NCI-H1436 (cell line): ENCODE results near the gene IFIT1B.
"Not testable (repeated sequence)": the region's sequence is repeated elsewhere in the genome, so short reads cannot be mapped to it uniquely, and the experiment has no call there.

Experiments
- DNase-seq: peaks from one replicate; lab custom pipeline; 2025; lab: John Stamatoyannopoulos, UW

Gene IFIT1B

DNA sequence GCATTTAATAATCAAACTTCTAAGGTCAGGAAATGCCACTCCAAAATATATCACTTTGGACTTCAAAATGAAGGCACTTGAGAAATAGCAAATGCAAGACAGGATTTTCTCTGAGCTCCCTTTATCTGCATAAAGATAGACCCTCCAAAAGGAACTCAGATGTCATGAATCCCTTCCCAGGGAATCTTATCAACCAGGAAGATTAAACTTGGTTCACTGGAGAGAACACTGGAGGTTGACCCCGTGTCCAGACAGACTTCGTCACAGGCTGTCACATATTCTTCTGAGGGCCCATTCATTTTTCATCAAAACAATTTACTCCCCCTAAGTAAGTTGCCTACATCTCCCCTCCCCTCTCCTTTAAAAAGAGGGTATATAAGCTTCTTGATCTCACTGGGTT is 28.9 kb upstream of the IFIT1B start:
- no peak for DNase-seq

DNA sequence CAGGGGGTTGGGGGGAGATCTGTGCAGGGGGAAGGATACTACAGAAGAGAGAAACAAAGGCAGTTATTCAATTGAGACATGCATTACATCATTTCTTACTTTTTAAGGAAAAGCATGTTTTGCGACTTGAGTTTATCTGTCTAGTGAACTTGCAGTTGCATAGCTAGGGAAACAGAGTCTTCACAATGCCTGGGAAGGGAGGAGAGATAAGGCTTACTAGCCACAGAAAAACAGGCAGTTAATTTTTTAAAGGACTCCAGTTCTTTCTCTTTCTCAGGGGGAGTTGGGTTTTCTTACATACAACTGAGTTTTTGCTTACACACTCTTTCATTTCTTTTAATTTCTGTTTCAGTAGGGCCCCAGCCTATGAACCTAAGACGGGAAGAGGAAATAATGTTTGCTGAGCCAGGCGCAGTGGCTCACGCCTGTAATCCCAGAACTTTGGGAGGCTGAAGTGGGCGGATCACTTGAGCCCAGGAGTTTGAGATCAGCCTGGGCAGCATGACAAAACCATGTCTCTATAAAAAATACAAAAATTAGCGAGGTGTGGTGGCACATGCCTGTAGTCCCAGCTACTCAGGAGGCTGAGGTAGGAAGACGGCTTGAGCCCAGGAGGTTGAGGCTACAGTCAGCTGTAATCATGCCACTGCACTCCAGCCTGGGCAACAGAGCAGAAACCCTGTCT is 27.1 kb upstream of the IFIT1B start:
- DNase-seq = not testable (repeated sequence)

DNA sequence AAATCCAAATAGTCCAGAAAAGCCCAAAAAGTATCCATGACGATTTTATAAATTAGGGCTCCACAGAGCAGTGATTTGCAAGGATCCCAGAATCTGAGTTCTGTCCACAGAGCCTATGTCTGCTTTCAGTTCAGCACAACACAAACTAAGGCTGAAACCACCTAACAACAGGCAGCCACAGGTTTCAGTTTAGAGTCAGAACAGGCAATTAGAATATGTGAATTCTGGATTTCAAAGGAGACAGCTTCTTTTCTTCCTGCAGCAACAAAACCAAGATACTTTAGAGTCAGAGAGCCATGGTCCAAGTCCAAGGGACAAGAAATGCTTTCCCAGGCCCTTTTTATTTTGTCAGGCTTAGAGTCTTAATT is 26.5 kb upstream of the IFIT1B start:
- DNase-seq = no peak

DNA sequence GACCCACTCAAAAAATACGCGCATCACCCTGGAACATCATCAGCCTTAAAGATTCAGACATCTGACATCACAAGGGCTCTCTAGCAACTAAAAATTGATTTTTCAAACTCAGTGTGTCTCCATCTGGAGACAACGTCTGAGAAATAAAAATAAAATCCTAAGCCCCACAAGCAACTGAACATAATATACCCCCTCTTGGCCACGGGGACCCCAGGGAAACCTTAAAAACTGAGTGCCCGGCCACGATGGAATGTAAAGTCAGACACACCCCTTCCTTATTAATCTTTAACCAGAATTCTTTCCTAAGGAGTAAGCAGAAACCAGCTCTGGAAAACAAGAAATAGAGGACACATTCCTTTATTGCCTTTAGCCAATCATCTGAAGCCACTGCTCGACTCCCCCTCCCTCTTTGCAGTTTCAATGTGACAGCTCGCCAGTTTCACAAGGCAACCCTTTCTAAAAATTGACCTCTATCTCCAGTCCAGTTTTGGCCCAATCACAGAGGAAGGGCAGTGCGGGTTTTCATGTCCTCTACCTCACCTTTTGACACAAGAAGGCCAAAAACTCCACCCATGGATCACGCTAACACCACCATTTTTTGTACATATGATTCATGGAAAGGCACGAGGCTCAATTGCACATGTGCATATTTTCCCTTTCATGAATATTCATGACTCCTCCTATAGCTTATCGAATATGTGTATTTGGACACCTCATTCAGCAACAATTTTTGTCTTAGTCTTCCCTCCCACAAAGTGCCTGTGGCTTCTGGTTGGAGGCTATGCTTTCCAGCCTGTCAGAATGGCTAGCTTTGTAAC is 25.9 kb upstream of the IFIT1B start:
- DNase-seq = no peak

DNA sequence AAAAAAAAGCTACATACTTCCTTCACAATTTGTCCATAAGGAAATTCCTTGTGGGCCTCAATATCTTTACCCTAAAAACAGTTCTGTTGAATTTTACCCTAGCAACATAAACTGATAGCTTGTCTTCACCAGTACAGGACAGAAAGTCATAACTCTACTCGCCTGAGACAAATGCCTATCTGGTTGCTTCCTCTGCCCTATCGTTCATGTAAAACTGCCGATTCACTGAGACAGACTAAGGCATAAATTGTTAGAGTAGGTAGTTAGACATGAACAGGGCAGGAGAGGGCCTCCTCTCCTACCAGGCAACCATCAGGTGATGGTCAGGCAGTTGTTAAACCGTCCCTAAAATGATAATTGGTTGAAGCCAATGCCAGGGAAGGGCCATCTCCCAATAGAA is 25.1 kb upstream of the IFIT1B start:
- DNase-seq = no peak

DNA sequence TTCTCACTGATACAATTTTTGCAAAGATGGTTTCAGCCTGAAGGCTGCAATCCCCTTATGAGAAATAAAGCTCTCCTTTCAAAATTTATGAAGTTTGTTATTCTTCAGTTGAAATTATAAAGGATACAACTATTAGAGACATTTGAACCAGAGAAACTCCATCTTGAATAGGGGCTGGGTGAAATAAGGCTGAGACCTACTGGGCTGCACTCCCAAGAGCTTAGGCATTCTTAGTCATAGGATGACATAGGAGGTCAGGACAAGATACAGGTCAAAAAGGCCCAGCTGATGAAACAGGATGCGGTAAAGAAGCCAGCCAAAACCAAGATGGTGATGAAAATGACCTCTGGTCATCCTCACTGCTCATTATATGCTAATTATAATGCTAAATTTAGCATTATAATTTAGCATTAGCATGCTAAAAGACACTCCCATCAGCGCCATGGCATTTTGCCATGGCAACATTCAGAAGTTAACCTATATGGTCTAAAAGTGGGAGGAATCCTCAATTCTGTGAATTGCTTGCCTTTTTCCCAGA is 22.4 kb upstream of the IFIT1B start:
- no peak for DNase-seq

DNA sequence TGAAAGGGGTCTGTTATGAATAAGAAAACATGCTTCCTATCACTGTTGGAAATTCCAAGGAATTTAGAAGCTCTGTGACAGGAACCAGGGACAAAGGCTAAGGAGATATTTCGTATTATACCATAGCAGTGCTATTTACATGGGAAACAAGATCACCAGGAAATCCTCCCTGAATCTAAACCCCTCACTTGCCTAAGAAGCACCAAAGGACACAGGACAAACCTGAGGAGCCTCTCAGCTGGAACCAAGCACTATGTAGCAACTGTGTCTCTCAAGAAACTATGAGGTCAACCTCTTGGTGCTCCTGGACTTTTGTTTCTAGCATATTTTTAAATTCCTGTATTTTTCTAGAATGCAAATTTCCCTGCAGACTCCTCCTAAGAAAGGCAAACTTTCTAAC is 20.8 kb upstream of the IFIT1B start:
- no peak for DNase-seq

DNA sequence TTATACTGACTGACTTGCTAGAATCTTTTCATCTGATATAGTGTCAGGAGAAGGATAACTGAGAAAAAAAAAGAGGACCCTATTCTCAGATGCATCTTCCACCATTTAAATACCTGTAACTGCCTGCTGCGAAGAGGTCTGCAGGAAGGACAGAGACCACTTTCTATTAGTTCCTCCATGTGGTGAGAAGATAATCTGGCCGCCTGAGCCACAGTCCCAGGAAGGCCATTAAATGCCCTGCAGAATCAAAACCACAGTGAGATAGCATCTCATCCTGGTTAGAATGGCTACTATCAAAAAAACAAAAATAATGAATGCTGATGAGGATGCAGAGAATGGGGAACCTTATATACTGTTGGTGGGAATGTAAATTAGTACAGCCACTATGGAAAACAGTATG is 19.9 kb upstream of the IFIT1B start:
- DNase-seq = no peak

DNA sequence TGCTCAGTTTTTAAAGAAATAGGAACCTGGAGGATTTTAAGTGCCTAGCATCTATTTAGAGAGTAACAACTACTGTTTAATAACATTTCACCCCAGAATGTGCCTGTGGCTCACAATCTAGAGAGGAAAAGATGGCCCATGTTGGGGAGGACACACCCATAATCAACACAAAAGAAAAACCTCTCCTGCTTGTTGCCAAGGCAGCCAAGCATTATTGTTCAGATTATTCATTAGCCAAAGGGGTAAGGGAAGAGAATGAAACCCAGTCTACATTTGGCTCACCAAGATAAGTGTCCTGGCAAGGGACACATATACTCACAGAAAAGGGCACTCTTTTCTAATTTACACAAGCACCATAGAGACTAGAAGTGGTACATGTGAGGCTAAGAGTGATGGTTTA is 17.7 kb upstream of the IFIT1B start:
- peak; percentile 5 for DNase-seq

DNA sequence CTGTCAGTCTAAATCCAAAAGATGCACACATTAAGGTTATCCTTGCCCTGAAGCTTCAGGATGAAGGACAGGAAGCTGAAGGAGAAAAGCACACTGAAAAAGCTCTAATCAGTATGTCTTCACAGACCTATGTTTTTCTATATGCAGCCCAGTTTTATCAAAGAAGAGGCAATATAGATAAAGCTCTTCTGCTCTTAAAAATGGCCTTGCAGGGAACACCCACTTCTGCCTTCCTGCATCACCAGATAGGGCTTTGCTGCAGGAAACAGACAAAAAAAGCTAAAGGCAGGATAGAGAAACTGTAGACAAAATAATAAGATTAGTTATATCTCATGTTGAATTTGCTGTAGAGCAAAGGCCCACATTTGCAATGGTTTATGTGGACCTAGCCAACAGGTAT is 14.9 kb upstream of the IFIT1B start:
- DNase-seq = no peak

DNA sequence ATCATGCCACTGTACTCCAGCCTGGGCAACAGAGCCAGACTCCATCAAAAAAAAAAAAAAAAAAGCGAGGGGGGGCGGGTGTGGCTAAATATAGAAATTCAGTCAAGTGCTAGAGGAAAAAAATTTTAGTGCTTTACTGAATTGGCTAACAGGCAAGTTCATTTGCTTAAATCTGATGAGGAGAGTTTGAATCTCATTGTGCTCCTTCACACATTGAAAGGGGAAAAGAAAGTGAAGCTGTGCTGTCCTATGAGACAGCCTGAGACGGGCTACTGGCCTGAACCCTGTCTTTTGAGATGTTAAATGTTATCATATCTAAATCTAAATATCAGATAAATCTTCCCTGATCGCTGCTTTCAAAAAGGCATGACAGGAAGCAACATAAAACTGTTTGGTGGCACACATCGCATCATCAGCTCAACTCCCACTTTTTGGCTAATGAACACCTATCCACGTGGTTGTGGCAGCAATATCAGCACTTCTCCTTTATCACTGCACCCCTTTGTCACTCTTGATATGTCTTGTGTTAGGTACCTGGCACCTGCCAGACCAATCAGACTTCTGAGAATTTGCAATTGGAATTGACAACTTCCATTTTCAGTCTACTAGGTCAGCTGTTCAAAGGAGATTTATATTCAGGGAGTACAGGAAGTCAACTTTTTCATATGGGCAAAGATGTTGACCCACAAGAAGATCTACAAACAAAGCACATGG is 14.0 kb upstream of the IFIT1B start:
- DNase-seq = no peak

DNA sequence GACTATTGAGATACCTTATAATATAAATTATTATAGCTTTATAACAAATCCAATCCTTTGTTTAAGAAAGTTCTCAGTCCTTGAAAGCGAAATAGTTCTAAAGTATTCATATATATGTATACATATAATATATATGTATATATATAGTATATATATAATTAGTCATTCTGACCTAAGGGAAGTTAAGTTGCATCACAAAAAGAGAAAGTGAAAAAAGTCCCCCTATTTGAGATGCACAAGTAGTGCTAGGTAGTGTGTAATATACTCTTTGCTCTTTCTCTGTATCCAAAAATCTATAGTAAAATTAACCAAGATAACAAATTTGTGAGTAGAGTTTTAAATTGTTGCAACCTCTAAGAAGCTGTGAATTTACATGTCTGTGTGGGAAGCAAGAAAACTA is 13.3 kb upstream of the IFIT1B start:
- no peak for DNase-seq

DNA sequence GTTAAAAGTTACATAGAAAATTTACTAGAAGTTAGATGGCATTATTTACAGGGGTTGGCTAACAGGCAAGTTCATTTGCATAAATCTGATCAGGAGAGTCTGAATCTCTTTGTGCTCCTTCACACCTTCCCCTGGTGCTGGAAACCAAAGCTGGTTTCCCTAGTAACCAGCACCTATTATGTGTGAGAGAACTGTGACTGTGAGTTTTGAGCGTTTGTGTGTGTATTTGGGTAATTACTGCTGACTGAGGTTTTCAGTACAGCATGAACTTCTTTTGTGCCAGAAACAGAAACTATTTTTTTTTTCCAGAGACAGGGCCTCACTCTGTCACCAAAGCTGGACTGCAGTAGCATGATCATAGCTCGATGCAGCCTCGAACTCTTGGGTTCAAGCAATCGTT is 10.3 kb upstream of the IFIT1B start:
- peak; percentile 57 for DNase-seq

DNA sequence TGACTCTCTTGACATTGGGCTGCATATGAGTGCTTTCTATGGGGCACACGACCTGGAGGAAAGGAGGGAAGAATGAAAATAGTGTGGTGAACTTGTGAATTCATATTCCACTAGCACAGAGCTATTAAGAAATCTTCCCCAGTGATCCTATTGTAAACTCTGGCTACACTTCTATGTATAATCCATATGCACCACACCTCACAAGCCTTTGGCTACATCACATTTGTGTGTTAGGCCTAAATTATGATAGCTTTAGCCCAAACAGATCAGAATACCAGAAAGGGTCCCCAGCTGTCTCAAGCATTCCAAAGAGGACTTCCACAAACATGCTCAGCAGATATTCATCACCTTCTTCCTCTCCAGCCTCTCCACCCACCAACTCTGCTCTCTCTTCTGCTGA is 9.7 kb upstream of the IFIT1B start:
- no peak for DNase-seq

DNA sequence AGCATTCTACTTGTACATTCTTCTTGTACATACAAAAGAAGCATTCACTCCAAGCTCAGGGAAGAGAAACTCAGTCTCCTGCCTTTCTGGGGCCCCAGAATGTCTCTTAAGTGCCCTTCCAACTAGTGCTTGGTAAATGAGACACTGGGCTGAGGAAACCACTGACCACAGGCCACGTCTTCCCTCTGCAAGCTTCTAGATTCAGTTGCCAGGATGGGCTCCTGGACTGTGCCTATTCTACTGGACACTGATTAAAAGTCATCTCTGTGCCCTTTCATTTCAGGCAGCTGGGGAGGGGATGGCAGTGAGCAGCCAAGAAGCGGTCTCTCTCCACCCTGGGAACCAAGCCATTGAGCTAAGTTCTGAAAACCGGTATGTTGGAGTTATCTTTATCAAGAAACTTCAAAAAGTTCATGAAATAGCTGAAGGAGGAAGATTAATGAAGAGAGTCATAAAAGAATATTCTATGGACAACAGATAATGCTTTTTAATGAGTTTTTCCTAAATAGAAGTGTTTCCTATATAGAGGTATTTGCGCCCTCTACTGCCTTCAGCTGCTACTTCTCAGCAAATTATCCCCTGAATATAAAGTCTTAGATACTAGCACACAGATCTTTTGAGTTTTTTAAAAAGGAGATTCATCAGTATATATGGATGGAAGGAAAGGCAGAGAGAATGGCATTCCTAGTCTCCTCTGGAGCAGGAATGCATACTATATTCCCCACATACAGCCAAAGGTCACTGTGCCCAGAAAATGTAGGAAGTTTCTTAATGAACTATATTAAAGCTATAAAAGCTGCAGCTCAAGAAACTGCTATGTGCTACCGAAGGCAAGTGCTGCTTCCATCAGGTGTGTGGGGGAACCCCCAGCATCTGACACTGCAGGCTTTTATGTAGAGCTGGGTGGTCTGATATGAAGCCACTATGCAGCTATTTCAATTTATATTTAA is 8.4 kb upstream of the IFIT1B start:
- no peak for DNase-seq

DNA sequence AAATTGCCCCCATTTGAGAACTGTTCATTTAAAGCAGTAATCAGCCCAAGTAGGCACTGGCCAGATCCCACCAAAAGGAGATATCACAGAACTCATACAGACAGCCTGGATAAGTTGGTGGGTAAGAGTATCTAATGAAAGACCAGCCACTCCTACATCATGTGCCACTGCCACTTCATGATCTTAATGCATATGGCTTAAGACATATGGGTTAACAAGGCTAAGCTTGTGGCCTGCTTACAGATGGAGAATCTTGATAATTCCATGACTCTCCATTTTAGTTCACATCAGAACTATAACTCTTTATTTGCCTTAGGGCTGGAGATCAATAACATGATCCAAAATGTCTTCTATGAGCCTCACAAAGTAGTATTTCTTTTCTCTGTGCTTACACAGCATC is 6.8 kb upstream of the IFIT1B start:
- DNase-seq = no peak

DNA sequence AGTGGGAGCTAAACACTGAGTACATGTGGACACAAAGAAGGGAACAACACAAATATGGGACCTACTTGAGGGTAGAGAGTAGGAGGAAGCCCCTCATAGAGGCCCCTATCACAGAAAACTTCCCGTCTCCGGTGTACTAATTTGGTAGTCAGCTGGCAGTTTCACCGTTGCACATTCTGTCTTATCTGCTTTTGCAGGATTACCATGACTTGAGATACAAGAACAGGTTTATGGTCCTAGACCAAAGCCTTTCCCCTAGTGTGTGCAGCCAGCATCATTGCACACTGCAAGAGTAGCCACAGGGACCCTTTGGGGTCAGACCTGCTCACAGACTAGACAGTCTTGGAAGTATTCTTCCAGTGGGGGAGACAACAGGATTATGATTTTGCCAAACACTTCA is 5.9 kb upstream of the IFIT1B start:
- DNase-seq = no peak

DNA sequence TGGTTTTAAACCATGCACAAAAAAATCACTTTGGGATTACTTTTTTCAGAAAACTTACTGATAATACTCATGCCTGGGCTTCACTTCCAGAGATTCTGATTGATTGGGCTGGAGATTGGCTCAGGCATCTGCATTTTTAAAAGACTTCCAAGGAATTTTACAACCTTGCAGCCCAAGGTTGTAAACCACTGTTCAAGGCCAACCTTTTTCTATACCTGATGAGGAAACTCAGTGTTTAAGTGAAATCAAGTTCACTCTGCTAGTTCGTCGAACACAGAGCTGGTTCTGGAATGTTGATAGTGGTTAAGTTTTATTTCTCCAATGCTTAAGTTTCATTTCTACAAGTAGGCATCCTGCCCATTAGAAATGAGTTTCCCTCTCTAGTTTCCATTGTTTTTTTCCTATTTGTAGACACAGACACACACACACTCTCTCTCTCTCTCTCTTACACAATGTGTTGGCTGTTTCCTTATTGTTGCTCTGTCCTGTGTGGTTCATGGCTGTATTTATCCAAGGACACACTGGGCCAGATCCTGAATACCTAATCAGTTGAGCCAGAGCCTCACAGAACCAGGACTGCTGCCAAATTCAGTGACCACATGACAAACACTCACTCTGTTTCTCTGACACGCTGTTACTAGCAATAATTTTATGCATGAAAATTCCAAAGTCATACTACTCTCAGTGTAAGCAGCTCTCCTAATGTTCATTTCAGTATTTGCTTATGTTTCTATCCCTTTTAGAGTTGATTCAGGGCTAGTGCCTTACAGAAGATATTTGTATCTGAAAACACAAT is 3.7 kb upstream of the IFIT1B start:
- DNase-seq = no peak

DNA sequence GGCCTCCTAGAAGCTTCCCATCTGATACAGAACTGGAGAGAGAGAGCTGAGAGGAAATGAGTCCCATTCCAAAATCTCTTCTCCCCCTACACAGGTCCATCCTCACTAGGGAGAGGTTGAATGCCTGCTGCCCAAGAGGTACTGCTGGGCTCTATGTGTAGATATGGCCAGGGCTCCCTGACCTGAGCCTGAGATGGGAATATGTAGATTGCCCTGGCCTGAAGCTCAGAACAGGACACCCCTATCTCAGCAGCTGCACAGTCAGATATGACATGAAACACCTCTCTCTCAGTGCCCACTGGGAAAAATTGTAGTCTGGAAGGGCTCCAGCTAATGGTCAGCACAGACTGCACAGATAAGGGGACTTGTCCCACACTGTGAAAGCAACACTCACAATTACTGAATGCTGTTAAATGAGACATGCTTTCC is 3.1 kb upstream of the IFIT1B start:
- DNase-seq = no peak

DNA sequence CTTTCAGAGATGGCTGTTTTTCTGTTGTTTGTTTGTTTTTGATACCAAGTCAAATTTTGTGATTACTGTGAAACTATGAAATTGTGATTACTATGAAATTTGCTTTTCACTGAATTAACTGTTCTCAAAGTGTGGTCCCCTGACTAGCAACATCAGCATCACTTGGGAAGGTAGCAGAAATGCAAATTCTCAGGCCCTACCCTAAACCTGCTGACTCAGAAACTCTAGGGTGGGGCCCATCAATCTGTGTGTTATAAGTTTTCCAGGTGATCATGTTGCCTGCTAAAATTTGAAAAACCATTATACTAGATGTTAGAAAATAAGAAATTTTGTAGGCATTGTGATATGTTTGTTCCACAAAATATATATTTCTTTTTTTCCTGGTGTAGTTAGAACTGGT is 1.2 kb downstream of the IFIT1B start:
- no peak for DNase-seq

DNA sequence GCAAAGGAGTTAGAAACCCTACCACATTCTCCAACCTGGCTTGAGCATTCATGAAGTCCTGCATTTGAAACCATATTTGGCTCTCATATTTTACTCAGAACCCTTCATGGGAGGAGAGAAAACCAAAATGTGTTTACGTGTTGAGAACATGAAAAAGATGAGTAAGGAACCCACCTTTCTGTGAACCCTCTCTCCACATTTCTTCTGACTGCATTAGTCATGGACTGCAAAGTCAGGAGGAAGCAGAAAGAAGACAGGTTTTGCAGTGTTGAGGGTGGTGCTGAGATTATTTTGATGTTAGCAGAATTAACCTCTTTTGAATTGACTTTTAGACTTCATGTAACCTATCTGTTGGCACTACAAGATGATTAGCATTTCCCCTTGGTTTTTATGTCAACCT is 4.9 kb downstream of the IFIT1B start:
- DNase-seq = no peak
